HepG2 (cell line): ENCODE data around the gene LMAN2. TPM values are rescaled to one million over a fixed set of nuclear protein-coding genes. Genes with fewer than 3 reads are reported as not detected.

Experiments used
- CAMTA2 ChIP-seq: sonication (generic); formaldehyde crosslinking; IDR thresholded peaks from 2 replicates; pipeline ENCODE4 v1.4.0; 2020; ENCODE audit warnings: mild to moderate bottlenecking, missing genetic modification reagents, borderline replicate concordance
- CBX2 ChIP-seq, 2 experiments: fragments of 200-600 bp in 1 of 2; sonication (generic); formaldehyde crosslinking in 1 of 2; IDR thresholded peaks; 2 replicates each; pipeline versions ENCODE4 v1.7.0 to v1.8.1; 2018 to 2022; ENCODE audit warnings: low read depth in 2 of 2, low read length in 1 of 2, mild to moderate bottlenecking in 1 of 2, missing genetic modification reagents in 1 of 2
- EZH2 ChIP-seq: conservative IDR thresholded peaks from 2 replicates; pipeline ENCODE4 v1.6.1; 2012; ENCODE audit warnings: mild to moderate bottlenecking, low read depth, low read length, moderate library complexity
- GATAD2A ChIP-seq: IDR thresholded peaks from 2 replicates; pipeline ENCODE4 v1.6.1; 2016
- HMG20A ChIP-seq: IDR thresholded peaks from 2 replicates; pipeline ENCODE4 v1.6.1; 2016; ENCODE audit warnings: borderline replicate concordance
- HMG20B ChIP-seq: conservative IDR thresholded peaks from 2 replicates; pipeline ENCODE4 v1.6.1; 2016; ENCODE audit warnings: missing genetic modification reagents, missing compliant biosample characterization
- JUN ChIP-seq: sonication (generic); formaldehyde crosslinking; IDR thresholded peaks from 2 replicates; pipeline ENCODE4 v1.4.0; 2020; ENCODE audit warnings: mild to moderate bottlenecking, missing genetic modification reagents
- KLF15 ChIP-seq: sonication (generic); formaldehyde crosslinking; IDR thresholded peaks from 2 replicates; pipeline ENCODE4 v1.8.1; 2023; ENCODE audit warnings: borderline replicate concordance, mild to moderate bottlenecking, inconsistent platforms, missing genetic modification reagents, mixed read lengths
- MAF1 ChIP-seq: sonication (generic); formaldehyde crosslinking; IDR thresholded peaks from 2 replicates; pipeline ENCODE4 v1.5.0; 2020; ENCODE audit warnings: missing genetic modification reagents, borderline replicate concordance
- MLXIP ChIP-seq: sonication (generic); formaldehyde crosslinking; IDR thresholded peaks from 2 replicates; pipeline ENCODE4 v1.9.0; 2021; ENCODE audit warnings: missing genetic modification reagents, borderline replicate concordance
- NAIF1 ChIP-seq: sonication (generic); formaldehyde crosslinking; IDR thresholded peaks from 2 replicates; pipeline ENCODE4 v1.5.0; 2020; ENCODE audit warnings: mild to moderate bottlenecking, missing genetic modification reagents, borderline replicate concordance
- NR2F2 ChIP-seq: IDR thresholded peaks from 2 replicates; pipeline ENCODE4 v1.6.1; 2012; ENCODE audit warnings: low read depth, inconsistent platforms, borderline replicate concordance
- PCBP1 ChIP-seq: fragments of 200-400 bp; formaldehyde crosslinking; IDR thresholded peaks from 2 replicates; pipeline ENCODE4 v1.6.1; 2017; ENCODE audit warnings: mild to moderate bottlenecking, low read depth, low read length, borderline replicate concordance
- RXRB ChIP-seq: IDR thresholded peaks from 2 replicates; pipeline ENCODE4 v1.6.1; 2016; ENCODE audit warnings: borderline replicate concordance, missing genetic modification reagents, missing compliant biosample characterization
- SETDB1 ChIP-seq: sonication (generic); formaldehyde crosslinking; IDR thresholded peaks from 2 replicates; pipeline ENCODE4 v1.5.1; 2020; ENCODE audit warnings: missing genetic modification reagents, mild to moderate bottlenecking, borderline replicate concordance
- ZFP36 ChIP-seq: fragments of 150-350 bp; IDR thresholded peaks from 2 replicates; pipeline ENCODE4 v1.6.1; 2018; ENCODE audit warnings: borderline replicate concordance, low read length, low read depth; ENCODE audit not compliant: partially characterized antibody
- ZFP82 ChIP-seq: sonication (generic); formaldehyde crosslinking; IDR thresholded peaks from 2 replicates; pipeline ENCODE4 v1.5.1; 2020; ENCODE audit warnings: mild to moderate bottlenecking, missing genetic modification reagents, borderline replicate concordance
- ZMYM2 ChIP-seq: sonication (generic); formaldehyde crosslinking; IDR thresholded peaks from 2 replicates; pipeline ENCODE4 v1.8.0; 2022; ENCODE audit warnings: mild to moderate bottlenecking, missing genetic modification reagents
- ZMYM3 ChIP-seq: sonication (generic); formaldehyde crosslinking; IDR thresholded peaks from 2 replicates; pipeline ENCODE4 v1.5.1; 2020; ENCODE audit warnings: mild to moderate bottlenecking, missing genetic modification reagents
- ZNF260 ChIP-seq: sonication (generic); formaldehyde crosslinking; IDR thresholded peaks from 2 replicates; pipeline ENCODE4 v1.4.0; 2020; ENCODE audit warnings: missing genetic modification reagents, low read depth, mild to moderate bottlenecking, borderline replicate concordance
- ZNF326 ChIP-seq: sonication (generic); formaldehyde crosslinking; IDR thresholded peaks from 2 replicates; pipeline ENCODE4 v1.4.0; 2020; ENCODE audit warnings: missing genetic modification reagents, borderline replicate concordance
- ZNF331 ChIP-seq: sonication (generic); formaldehyde crosslinking; IDR thresholded peaks from 2 replicates; pipeline ENCODE4 v1.4.0; 2020; ENCODE audit warnings: missing genetic modification reagents
- ZNF333 ChIP-seq: sonication (generic); formaldehyde crosslinking; IDR thresholded peaks from 2 replicates; pipeline ENCODE4 v1.4.0; 2020; ENCODE audit warnings: mild to moderate bottlenecking, missing genetic modification reagents, borderline replicate concordance
- ZNF546 ChIP-seq: sonication (generic); formaldehyde crosslinking; conservative IDR thresholded peaks from 2 replicates; pipeline ENCODE4 v1.8.1; 2023; ENCODE audit warnings: mild to moderate bottlenecking, missing genetic modification reagents
- ZNF841 ChIP-seq: sonication (generic); formaldehyde crosslinking; IDR thresholded peaks from 2 replicates; pipeline ENCODE4 v1.8.1; 2023; ENCODE audit warnings: missing genetic modification reagents, borderline replicate concordance
- ZNF878 ChIP-seq: sonication (generic); formaldehyde crosslinking; IDR thresholded peaks from 2 replicates; pipeline ENCODE4 v1.8.1; 2023; ENCODE audit warnings: mild to moderate bottlenecking, missing genetic modification reagents, moderate library complexity
- ZSCAN30 ChIP-seq: sonication (generic); formaldehyde crosslinking; IDR thresholded peaks from 2 replicates; pipeline ENCODE4 v1.5.0; 2020; ENCODE audit warnings: mild to moderate bottlenecking, missing genetic modification reagents
- polyA plus RNA-seq, 8 experiments: library from polyadenylated mRNA; depleted of rRNA in 3 of 8; stranded (reverse) in 7 of 8; unstranded in 1 of 8; fragments of >200 nt; fragmentation: Illumina TruSeq in 4 of 8; extraction: Trizol in 4 of 8; gene quantifications; 2 replicates each; pipeline versions ENCODE4 v1.2.1 to v1.2.3, GENCODE V29; 2011 to 2016; ENCODE audit warnings: low read depth in 4 of 8, missing spikeins in 1 of 8, mixed read lengths in 1 of 8; ENCODE audit not compliant: insufficient read depth in 1 of 8
- total RNA-seq, 5 experiments: library from RNA; depleted of rRNA; stranded (reverse); fragments of >200 nt; fragmentation: Illumina TruSeq; extraction: Trizol; gene quantifications; 2 replicates each; pipeline ENCODE4 v1.2.3, GENCODE V29; 2016; ENCODE audit warnings: low read depth in 1 of 5

Gene LMAN2
- total and polyA plus RNA-seq, 2 of the 13 experiments (the other 11 are each of a cell fraction or from before 2014, with no cell fraction given): 191 to 197 TPM

GRCh38 chr5:177303121-177303924, 48.1 kb downstream of the LMAN2 start, which contains the start of the genes PRELID1 and RAB24 (continued):
- TF ChIP-seq HMG20A (CRISPR knock-in tag): no peak
- TF ChIP-seq ZNF326: no peak
- TF ChIP-seq ZMYM3 (CRISPR knock-in tag): peak; percentile 41
- no peak; the same call in 1 of the 2 replicates for TF ChIP-seq NR2F2
- no peak for TF ChIP-seq PCBP1
- TF ChIP-seq JUN: no peak
- no peak for TF ChIP-seq ZNF260 (CRISPR knock-in tag)
- TF ChIP-seq SETDB1 (CRISPR knock-in tag): no peak
- no peak for TF ChIP-seq EZH2
- no peak for TF ChIP-seq ZFP36
- TF ChIP-seq ZNF333: peak; percentile 70; the same call in 1 of the 2 replicates
- TF ChIP-seq MAF1 (CRISPR knock-in tag): peak; percentile 57; the same call in 1 of the 2 replicates
- TF ChIP-seq CBX2 (IDR thresholded peaks at IDR 0.05; ENCODE audit: low read depth, low read length): no peak
- no peak; the same call in 1 of the 2 replicates for TF ChIP-seq CBX2 (CRISPR knock-in tag; IDR thresholded peaks at IDR 0.05; ENCODE audit: low read depth)
- 0 out of 2 replicates have a peak, but pooled peaks have one; percentile 52 for TF ChIP-seq KLF15
- peak; percentile 43 for TF ChIP-seq RXRB
- peak; percentile 69; the same call in 1 of the 2 replicates for TF ChIP-seq ZNF841
- peak; percentile 85; the same call in 1 of the 2 replicates for TF ChIP-seq ZSCAN30 (CRISPR knock-in tag)
- peak; percentile 64; the same call in 1 of the 2 replicates for TF ChIP-seq NAIF1 (CRISPR knock-in tag)
- no peak for TF ChIP-seq MLXIP (CRISPR knock-in tag)
- TF ChIP-seq ZMYM2: 0 out of 2 replicates have a peak, but pooled peaks have one; percentile 12
- TF ChIP-seq ZFP82: peak; percentile 96; the same call in 1 of the 2 replicates
- 0 out of 2 replicates have a peak, but pooled peaks have one; percentile 87 for TF ChIP-seq CAMTA2 (CRISPR knock-in tag)
- 0 out of 2 replicates have a peak, but pooled peaks have one; percentile 35 for TF ChIP-seq ZNF546
- TF ChIP-seq ZNF878: no peak
- peak; percentile 36; the same call in 1 of the 2 replicates for TF ChIP-seq GATAD2A (CRISPR knock-in tag)
- no peak for TF ChIP-seq HMG20B
- peak; percentile 75; the same call in 1 of the 2 replicates for TF ChIP-seq ZNF331 (CRISPR knock-in tag)
